Hepatocyte (in vitro differentiated cells): ENCODE data around the gene ABCA13. TPM values are rescaled to one million over a fixed set of nuclear protein-coding genes. Genes with fewer than 3 reads are reported as not detected.

Experiments used
- DNase-seq: peaks from one replicate; pipeline ENCODE4 v3.0.0-alpha.2; 2016; ENCODE audit warnings: low spot score
- H2AFZ ChIP-seq: fragments of 200-600 bp; sonication (generic); 2 replicates; pipeline ENCODE4 v1.6.0; 2016; ENCODE audit warnings: antibody characterized with exemption, mild to moderate bottlenecking
- H3K27ac ChIP-seq: fragments of 200-600 bp; sonication (generic); 2 replicates; pipeline ENCODE4 v1.5.1; 2016; ENCODE audit warnings: mild to moderate bottlenecking
- H3K27me3 ChIP-seq: fragments of 200-600 bp; sonication (generic); 2 replicates; pipeline ENCODE4 v1.6.1; 2016
- H3K36me3 ChIP-seq: fragments of 200-600 bp; sonication (generic); replicated peaks from 2 replicates; pipeline ENCODE4 v1.5.1; 2016; ENCODE audit warnings: low read depth; ENCODE audit not compliant: insufficient read depth
- H3K4me1 ChIP-seq: fragments of 200-600 bp; sonication (generic); 2 replicates; pipeline ENCODE4 v1.5.1; 2016; ENCODE audit warnings: mild to moderate bottlenecking, moderate library complexity; ENCODE audit not compliant: insufficient read depth
- H3K4me2 ChIP-seq: fragments of 200-600 bp; sonication (generic); 2 replicates; pipeline ENCODE4 v1.6.0; 2016
- H3K4me3 ChIP-seq: fragments of 200-600 bp; sonication (generic); 2 replicates; pipeline ENCODE4 v1.5.1; 2016; ENCODE audit warnings: mild to moderate bottlenecking
- H3K79me2 ChIP-seq: fragments of 200-600 bp; sonication (generic); 2 replicates; pipeline ENCODE4 v1.6.0; 2017; ENCODE audit warnings: mild to moderate bottlenecking
- H3K9me2 ChIP-seq: fragments of 200-600 bp; sonication (generic); replicated peaks from 2 replicates; pipeline ENCODE4 v1.6.0; 2017; ENCODE audit warnings: mild to moderate bottlenecking; ENCODE audit not compliant: insufficient read depth
- H3K9me3 ChIP-seq: fragments of 200-600 bp; sonication (generic); 2 replicates; pipeline ENCODE4 v1.5.1; 2016; ENCODE audit warnings: low read depth, mild to moderate bottlenecking
- H4K20me1 ChIP-seq: fragments of 200-600 bp; sonication (generic); 2 replicates; pipeline ENCODE4 v1.6.0; 2016; ENCODE audit warnings: mild to moderate bottlenecking; ENCODE audit not compliant: insufficient read depth, poor library complexity, severe bottlenecking
- EZH2 ChIP-seq: fragments of 200-600 bp; sonication (generic); IDR thresholded peaks from 2 replicates; pipeline ENCODE4 v1.6.1; 2016; ENCODE audit warnings: antibody characterized with exemption, mild to moderate bottlenecking, borderline replicate concordance
- EZH2phosphoT487 ChIP-seq: fragments of 200-600 bp; sonication (generic); IDR thresholded peaks from one replicate; pipeline ENCODE4 v1.6.1; 2018; ENCODE audit warnings: antibody characterized with exemption, mild to moderate bottlenecking, low read depth, moderate library complexity; ENCODE audit not compliant: unreplicated experiment, severe bottlenecking
- WGBS: methylation state at CpG from one replicate; pipeline ENCODE4 v1.1.6; 2016; ENCODE audit warnings: low lambda C conversion rate; ENCODE audit errors: missing lambda C conversion rate; 5-methylcytosine and 5-hydroxymethylcytosine counted together
- polyA plus RNA-seq: library from polyadenylated mRNA; unstranded; fragments of >200 nt; fragmentation: Nextera tagmentation; extraction: Ambion mirVana; gene quantifications from 2 replicates; pipeline ENCODE4 v1.2.1, GENCODE V29; 2016
- total RNA-seq: library from RNA; depleted of rRNA; stranded (reverse); fragments of >200 nt; gene quantifications from 2 replicates; pipeline ENCODE4 v1.2.3, GENCODE V29; 2014
- TF ChIP-seq, protein P1 (sequence below): fragments of 200-600 bp; sonication (generic); IDR thresholded peaks from 2 replicates; pipeline ENCODE4 v1.5.1; 2016; ENCODE audit warnings: antibody characterized with exemption, mild to moderate bottlenecking; ENCODE audit not compliant: poor library complexity

ABCA13 gene
- total and polyA plus RNA-seq, 2 experiments from 2014 or later, result 0.57 to 2.0 TPM

- 94% methylated on average over 8 of the region's 8 CpGs for WGBS
- H3K79me2 ChIP-seq, result no peaks in the 10 kb centered on the region
- H3K4me1 ChIP-seq, result no peaks in the 10 kb centered on the region
- H3K36me3 ChIP-seq, result no peaks in the 10 kb centered on the region
- H3K4me2 ChIP-seq, result no peak overlapping the region
- H3K27ac ChIP-seq, result no peak overlapping the region
- H3K4me3 ChIP-seq, result no peak overlapping the region
- no peaks in the 10 kb centered on the region for H3K9me2 ChIP-seq
- no peaks in the 10 kb centered on the region for H4K20me1 ChIP-seq
- TF ChIP-seq, protein P1, sequence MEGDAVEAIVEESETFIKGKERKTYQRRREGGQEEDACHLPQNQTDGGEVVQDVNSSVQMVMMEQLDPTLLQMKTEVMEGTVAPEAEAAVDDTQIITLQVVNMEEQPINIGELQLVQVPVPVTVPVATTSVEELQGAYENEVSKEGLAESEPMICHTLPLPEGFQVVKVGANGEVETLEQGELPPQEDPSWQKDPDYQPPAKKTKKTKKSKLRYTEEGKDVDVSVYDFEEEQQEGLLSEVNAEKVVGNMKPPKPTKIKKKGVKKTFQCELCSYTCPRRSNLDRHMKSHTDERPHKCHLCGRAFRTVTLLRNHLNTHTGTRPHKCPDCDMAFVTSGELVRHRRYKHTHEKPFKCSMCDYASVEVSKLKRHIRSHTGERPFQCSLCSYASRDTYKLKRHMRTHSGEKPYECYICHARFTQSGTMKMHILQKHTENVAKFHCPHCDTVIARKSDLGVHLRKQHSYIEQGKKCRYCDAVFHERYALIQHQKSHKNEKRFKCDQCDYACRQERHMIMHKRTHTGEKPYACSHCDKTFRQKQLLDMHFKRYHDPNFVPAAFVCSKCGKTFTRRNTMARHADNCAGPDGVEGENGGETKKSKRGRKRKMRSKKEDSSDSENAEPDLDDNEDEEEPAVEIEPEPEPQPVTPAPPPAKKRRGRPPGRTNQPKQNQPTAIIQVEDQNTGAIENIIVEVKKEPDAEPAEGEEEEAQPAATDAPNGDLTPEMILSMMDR, result no peak
- TF ChIP-seq EZH2 (no peak), EZH2phosphoT487 (no peak)
- no peak overlapping the region for H2AFZ ChIP-seq
- no peak for DNase-seq
- no peaks in the 10 kb centered on the region for H3K9me3 ChIP-seq
- H3K27me3 ChIP-seq, result no peaks in the 10 kb centered on the region
Observed at GRCh38 chr7:48321319-48322010, 150.2 kb downstream of the ABCA13 start.

GRCh38 chr7:48337012-48337621 lies 165.9 kb downstream of the ABCA13 start:
- Histone ChIP-seq H3K27me3 (no peaks in the 10 kb centered on the region), H3K9me2 (no peaks in the 10 kb centered on the region), H3K9me3 (no peaks in the 10 kb centered on the region), H3K79me2 (no peaks in the 10 kb centered on the region), H3K36me3 (no peaks in the 10 kb centered on the region), H2AFZ (no peak overlapping the region), H4K20me1 (no peaks in the 10 kb centered on the region), H3K4me2 (no peak overlapping the region), H3K4me1 (no peaks in the 10 kb centered on the region), H3K27ac (no peak overlapping the region), H3K4me3 (no peak overlapping the region)
- peak; percentile 50 for DNase-seq
- TF ChIP-seq EZH2, result no peak
- TF ChIP-seq EZH2phosphoT487, result no peak
- TF ChIP-seq, protein P1, result peak; percentile 59
- WGBS, result 49% methylated on average over 5 of the region's 5 CpGs

DNA sequence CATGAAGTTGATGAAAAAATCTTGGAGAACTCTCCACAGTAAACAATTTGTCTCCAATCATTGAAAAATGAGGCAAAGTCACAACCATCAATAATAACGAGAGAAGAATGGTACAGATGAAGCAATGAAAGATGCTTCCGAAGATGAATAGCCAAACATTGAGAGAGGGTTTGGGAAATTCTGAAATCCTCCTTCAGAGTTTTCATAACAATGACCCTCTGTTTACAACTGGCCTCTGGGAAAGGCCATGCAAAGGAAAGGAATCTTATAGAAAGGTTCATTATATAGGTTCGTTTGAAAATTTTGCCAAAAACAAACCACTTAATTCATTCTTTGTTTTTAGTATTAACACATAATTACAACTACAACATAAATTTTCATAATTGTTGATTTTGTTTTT lies 166.5 kb downstream of the ABCA13 start:
- no peaks in the 10 kb centered on the region for H3K9me2 ChIP-seq
- no peak for DNase-seq
- H3K4me2 ChIP-seq, result no peak overlapping the region
- WGBS, result 69% methylated on average over 3 of the region's 3 CpGs
- H3K27me3 ChIP-seq, result no peaks in the 10 kb centered on the region
- no peak overlapping the region for H3K4me3 ChIP-seq
- no peak overlapping the region for H2AFZ ChIP-seq
- H3K36me3 ChIP-seq, result no peaks in the 10 kb centered on the region
- H3K27ac ChIP-seq, result no peak overlapping the region
- H4K20me1 ChIP-seq, result no peaks in the 10 kb centered on the region
- no peaks in the 10 kb centered on the region for H3K9me3 ChIP-seq
- no peaks in the 10 kb centered on the region for H3K79me2 ChIP-seq
- H3K4me1 ChIP-seq, result no peaks in the 10 kb centered on the region
- TF ChIP-seq EZH2 (no peak), EZH2phosphoT487 (no peak)
- TF ChIP-seq, protein P1, result no peak
